ENCODE measurements around the gene CALHM2.
"Not testable (repeated sequence)": the region's sequence is repeated elsewhere in the genome, so short reads cannot be mapped to it uniquely, and the experiment has no call there.

CALHM2 gene

GRCh38 chr10:103451831-103452505, at the start of gene CALHM2:
Gene CALHM2 (minus strand): TSS chr10:103452370. CDS start chr10:103449941, 2,429 bp downstream.
- DNase-seq, result no peak

- DNase-seq, result no peak
These were observed 49.0 kb upstream of the CALHM2 start for GRCh38 chr10:103501186-103501585.

- DNase-seq, result no peak
These were observed 48.3 kb upstream of the CALHM2 start for GRCh38 chr10:103500481-103500880.

- DNase-seq, result no peak
These were observed 47.7 kb upstream of the CALHM2 start for GRCh38 chr10:103499881-103500280.

GRCh38 chr10:103498936-103499638, 46.9 kb upstream of the CALHM2 start:
- no peak for DNase-seq

- no peak for DNase-seq
These were observed 45.2 kb upstream of the CALHM2 start for GRCh38 chr10:103497161-103497915.

GRCh38 chr10:103495321-103495720, 43.2 kb upstream of the CALHM2 start:
- no peak for DNase-seq

GRCh38 chr10:103493916-103494877, 42.0 kb upstream of the CALHM2 start:
- no peak for DNase-seq

- no peak for DNase-seq
These were observed 41.3 kb upstream of the CALHM2 start, which contains the start of gene NEURL1 for GRCh38 chr10:103493362-103493915. Gene NEURL1 (plus strand): TSS chr10:103493705. CDS start chr10:103494388, 683 bp downstream.

GRCh38 chr10:103492655-103493261, 40.6 kb upstream of the CALHM2 start:
- no peak for DNase-seq

GRCh38 chr10:103491729-103492364, 39.7 kb upstream of the CALHM2 start:
- no peak for DNase-seq

- DNase-seq, result no peak
These were observed 38.8 kb upstream of the CALHM2 start for GRCh38 chr10:103490986-103491314.

GRCh38 chr10:103487410-103487708, 35.2 kb upstream of the CALHM2 start:
- DNase-seq, result no peak

GRCh38 chr10:103486635-103487409, 34.7 kb upstream of the CALHM2 start:
- DNase-seq, result not testable (repeated sequence)

- DNase-seq, result peak; percentile 14
These were observed 29.9 kb upstream of the CALHM2 start for GRCh38 chr10:103481974-103482531.

GRCh38 chr10:103480521-103480920, 28.4 kb upstream of the CALHM2 start:
- no peak for DNase-seq

GRCh38 chr10:103479135-103479534, 27.0 kb upstream of the CALHM2 start, which contains the start of gene CALHM3:
Gene CALHM3 (minus strand): TSS chr10:103479240. CDS start chr10:103479032, 208 bp downstream.
- no peak for DNase-seq

- no peak for DNase-seq
These were observed 26.5 kb upstream of the CALHM2 start for GRCh38 chr10:103478671-103479070.

GRCh38 chr10:103476046-103476768, 24.0 kb upstream of the CALHM2 start:
- DNase-seq, result no peak

All from NCI-H446 treated with DMSO at 0.1 percent for 48 hours (cell line).